ENCODE data around the gene SCG3. TPM values are rescaled to one million over a fixed set of nuclear protein-coding genes. Genes with fewer than 3 reads are reported as not detected.

Gene SCG3
- total RNA-seq, 1 experiment from 2014 or later, result 22.7 TPM

DNA sequence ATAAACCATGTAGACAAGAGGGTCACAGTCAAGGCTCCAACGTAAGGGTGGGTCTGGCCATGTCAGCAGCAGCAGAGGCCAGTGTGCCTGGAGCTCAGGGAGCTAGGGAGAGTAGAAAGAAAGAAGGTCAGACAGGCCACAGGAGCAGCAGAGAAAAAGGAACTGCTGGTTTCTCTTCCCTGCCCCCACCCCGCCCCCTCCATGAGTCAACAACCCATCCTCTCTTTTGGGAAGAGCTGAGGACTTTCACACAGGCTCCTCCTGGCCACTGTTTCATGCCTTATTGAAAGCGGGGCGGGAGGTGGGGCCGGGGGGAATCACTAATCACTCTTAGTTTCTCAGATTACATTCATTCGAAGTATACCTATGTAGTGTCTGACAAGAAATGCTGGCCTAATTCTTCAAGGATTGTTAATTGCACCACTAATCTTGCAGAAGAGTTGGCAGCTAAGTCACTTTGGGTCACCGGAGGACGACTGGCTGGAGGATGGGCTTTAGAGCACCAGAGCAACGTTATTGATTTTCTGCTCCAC, 9.1 kb upstream of the SCG3 start:
- WGBS (ENCODE audit: extremely low coverage, insufficient read length, low lambda C conversion rate), result no CpG with 5 or more reads among the region's 9 CpGs
- no peaks in the 10 kb centered on the region for H3K36me3 Mint-ChIP-seq (ENCODE audit: insufficient read depth in 1 of 3, low read depth in 3 of 3)

More for the DNA sequence above, 9.1 kb upstream of the SCG3 start:
- TF ChIP-seq, protein P1, sequence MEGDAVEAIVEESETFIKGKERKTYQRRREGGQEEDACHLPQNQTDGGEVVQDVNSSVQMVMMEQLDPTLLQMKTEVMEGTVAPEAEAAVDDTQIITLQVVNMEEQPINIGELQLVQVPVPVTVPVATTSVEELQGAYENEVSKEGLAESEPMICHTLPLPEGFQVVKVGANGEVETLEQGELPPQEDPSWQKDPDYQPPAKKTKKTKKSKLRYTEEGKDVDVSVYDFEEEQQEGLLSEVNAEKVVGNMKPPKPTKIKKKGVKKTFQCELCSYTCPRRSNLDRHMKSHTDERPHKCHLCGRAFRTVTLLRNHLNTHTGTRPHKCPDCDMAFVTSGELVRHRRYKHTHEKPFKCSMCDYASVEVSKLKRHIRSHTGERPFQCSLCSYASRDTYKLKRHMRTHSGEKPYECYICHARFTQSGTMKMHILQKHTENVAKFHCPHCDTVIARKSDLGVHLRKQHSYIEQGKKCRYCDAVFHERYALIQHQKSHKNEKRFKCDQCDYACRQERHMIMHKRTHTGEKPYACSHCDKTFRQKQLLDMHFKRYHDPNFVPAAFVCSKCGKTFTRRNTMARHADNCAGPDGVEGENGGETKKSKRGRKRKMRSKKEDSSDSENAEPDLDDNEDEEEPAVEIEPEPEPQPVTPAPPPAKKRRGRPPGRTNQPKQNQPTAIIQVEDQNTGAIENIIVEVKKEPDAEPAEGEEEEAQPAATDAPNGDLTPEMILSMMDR (conservative IDR thresholded peaks at IDR 0.05), result no peak
- no peaks in the 10 kb centered on the region for H3K23me2 ChIP-seq (ENCODE audit: insufficient read length, low read depth, low read length, poor library complexity, severe bottlenecking)
- Mint-ChIP-seq H3K27me3 (ENCODE audit: low read depth) (peaks cover 12% of the 10 kb centered on the region), H3K4me3 (no peak overlapping the region; a peak in 1 of 5 replicates), H3K4me1 (peaks cover 15 to 17% of the 10 kb centered on the region in 2 experiments), H3K27ac (no peak overlapping the region), H3K9me3 (no peaks in the 10 kb centered on the region)
- no peak overlapping the region for H4K91ac ChIP-seq (ENCODE audit: insufficient read length, low read depth, low read length)
- H2BK120ac ChIP-seq (ENCODE audit: low read depth, low read length, poor library complexity, severe bottlenecking), result no peak overlapping the region
- no peak overlapping the region for H3K4me2 ChIP-seq (ENCODE audit: insufficient read depth, insufficient read length, low read length)
- no peaks in the 10 kb centered on the region for H4K20me1 ChIP-seq (ENCODE audit: control insufficient read depth, insufficient read depth, insufficient read length)
- H3K14ac ChIP-seq (ENCODE audit: insufficient read depth, low read length), result no peak overlapping the region
- no peak overlapping the region for H3K18ac ChIP-seq (ENCODE audit: insufficient read length, low read depth, low read length)
- H2BK15ac ChIP-seq (ENCODE audit: low read depth, low read length), result no peak overlapping the region; the same call in 1 of the 2 replicates
- no peak overlapping the region for H2BK12ac ChIP-seq (ENCODE audit: insufficient read length, low read depth, low read length)
- no peak overlapping the region for H4K8ac ChIP-seq (replicated peaks; ENCODE audit: insufficient read length, low read depth, low read length)
- DNase-seq, result no peak
- no peaks in the 10 kb centered on the region for H3K27me3 ChIP-seq (ENCODE audit: insufficient read depth, low read length)
- H3K9ac ChIP-seq (ENCODE audit: extremely low read depth, insufficient read length, low read length), result no peak overlapping the region
- no peaks in the 10 kb centered on the region for H3K9me3 ChIP-seq (ENCODE audit: control insufficient read depth, low read depth, low read length)
- H3K27ac ChIP-seq (ENCODE audit: insufficient read length, low read depth, low read length), result no peak overlapping the region
- H3K4me1 ChIP-seq (ENCODE audit: insufficient read depth, low read length), result no peaks in the 10 kb centered on the region; the same call in 1 of the 2 replicates
- no peak overlapping the region for H3K56ac ChIP-seq (ENCODE audit: insufficient read length, low read depth, low read length)
- no peak overlapping the region for H4K5ac ChIP-seq (ENCODE audit: insufficient read length, low read depth, low read length)
- no peak overlapping the region for H2BK20ac ChIP-seq (ENCODE audit: low read depth, low read length, poor library complexity, severe bottlenecking)
- H3T11ph ChIP-seq (ENCODE audit: low read length), result no peak overlapping the region
- no peaks in the 10 kb centered on the region for H3K79me1 ChIP-seq (ENCODE audit: insufficient read depth, low read depth, low read length, poor library complexity, severe bottlenecking)
- no peak overlapping the region for H2BK5ac ChIP-seq (ENCODE audit: insufficient read length, low read length)
- H3K79me2 ChIP-seq (ENCODE audit: insufficient read depth, low read length), result no peaks in the 10 kb centered on the region
- no peak overlapping the region for H3K4ac ChIP-seq (ENCODE audit: low read depth, low read length)
- H2AFZ ChIP-seq (ENCODE audit: low read length), result no peak overlapping the region
- H2AK5ac ChIP-seq (ENCODE audit: insufficient read length, low read length), result no peak overlapping the region
- H3K23ac ChIP-seq (ENCODE audit: insufficient read length, low read depth, low read length), result no peak overlapping the region
